Erythroblast (primary cell): ENCODE results near the gene MRM1.

Experiments
- DNase-seq, 2 experiments: peaks; one replicate each; lab custom pipeline; 2025; lab: John Stamatoyannopoulos, UW
- GATA1 ChIP-seq: IDR thresholded peaks from 2 replicates; pipeline ENCODE4 v1.6.1; 2011; ENCODE audit warnings: low read depth, mild to moderate bottlenecking, control low read depth, low read length, moderate library complexity
- POLR2A ChIP-seq: IDR thresholded peaks from 2 replicates; pipeline ENCODE4 v1.6.1; 2011; ENCODE audit warnings: mild to moderate bottlenecking, low read length

Gene MRM1

DNA sequence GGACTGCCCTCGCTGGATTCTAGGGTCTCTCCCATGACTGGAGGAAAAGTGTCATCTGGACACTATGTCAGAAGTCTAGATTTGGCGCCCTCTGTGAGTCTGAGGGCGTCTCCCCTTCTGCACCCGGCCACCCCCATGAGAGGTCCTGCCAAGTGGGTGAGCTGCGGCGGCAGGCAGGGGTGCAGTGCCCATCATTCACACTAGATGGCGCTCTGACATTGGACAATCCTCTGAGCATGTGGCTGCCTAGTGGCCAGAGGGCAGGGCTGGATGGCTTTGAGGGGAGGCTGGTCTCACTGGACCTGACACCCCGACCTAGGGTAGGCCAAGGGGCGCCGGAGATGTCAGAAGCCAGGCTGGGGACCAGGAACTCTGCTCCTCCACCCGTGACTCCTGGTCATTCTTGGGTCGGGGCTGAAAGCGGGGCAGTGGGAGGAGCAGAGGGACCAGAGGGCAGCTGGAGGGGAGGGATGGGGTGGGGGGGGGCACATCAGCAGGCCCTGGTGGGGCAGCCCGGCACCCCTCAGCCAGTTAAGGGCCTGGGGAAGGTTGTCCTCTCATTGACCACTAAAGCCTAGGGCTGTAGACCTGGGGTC is 28.0 kb downstream of the MRM1 start:
- peak; percentile 86 to 92 for DNase-seq
- TF ChIP-seq POLR2A (no peak), GATA1 (no peak)

DNA sequence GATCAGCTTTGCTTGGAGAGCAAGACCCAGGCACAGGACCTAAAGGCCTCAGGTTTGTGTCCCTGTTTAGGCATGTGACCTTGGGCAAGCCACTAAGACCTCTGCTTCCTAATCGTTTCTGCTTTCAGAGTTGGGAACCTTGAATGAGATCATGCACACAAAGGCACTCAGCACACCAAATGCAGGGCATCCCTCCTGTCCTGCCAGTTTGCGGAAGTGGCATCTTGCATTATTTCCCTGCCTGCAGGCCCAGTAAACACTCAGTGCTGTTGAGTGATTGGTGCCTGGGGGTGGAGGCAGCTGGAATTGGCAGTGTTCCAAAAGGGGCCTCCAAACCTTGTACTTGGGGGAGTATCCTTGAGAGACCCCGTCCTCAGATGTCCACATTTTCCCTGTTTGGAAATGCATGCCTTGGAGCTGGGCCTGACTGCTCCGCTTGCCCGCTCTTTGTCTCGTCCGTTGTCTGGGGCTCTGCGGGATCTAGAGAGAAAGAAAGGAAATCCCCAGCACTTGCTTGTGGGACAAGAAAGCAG is 28.7 kb downstream of the MRM1 start:
- TF ChIP-seq POLR2A = no peak
- TF ChIP-seq GATA1 = no peak
- no peak for DNase-seq

- no peak for DNase-seq
- TF ChIP-seq GATA1 (no peak), POLR2A (no peak)
Observed at GRCh38 chr17:36631022-36631421, 29.6 kb downstream of the MRM1 start.

GRCh38 chr17:36632916-36633771 is 31.8 kb downstream of the MRM1 start:
- DNase-seq = no peak

GRCh38 chr17:36640346-36640745 is 39.0 kb downstream of the MRM1 start:
- no peak for TF ChIP-seq GATA1
- TF ChIP-seq POLR2A = no peak
- no peak for DNase-seq

More at GRCh38 chr17:36632916-36633771, 31.8 kb downstream of the MRM1 start:
- TF ChIP-seq POLR2A (no peak), GATA1 (no peak)

DNA sequence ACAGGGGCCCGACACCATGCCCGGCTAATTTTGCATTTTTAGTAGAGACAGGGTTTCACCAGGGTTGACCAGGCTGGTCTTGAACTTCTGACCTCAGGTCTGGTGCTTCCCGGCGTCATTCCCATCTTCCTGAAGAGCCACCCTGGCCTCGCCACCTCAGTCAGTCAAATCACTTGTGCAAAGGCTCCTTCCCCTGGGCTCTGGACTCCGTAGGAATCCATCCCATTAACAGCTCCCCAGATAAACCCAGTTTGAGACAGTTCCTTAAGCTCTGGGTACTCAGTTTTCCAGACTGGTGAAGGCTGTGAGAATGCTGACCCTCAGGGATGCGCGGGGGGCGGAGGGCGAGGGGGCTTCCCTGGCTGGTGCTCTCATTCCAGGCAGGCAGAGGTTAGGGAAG is 39.5 kb downstream of the MRM1 start:
- TF ChIP-seq GATA1 = no peak
- TF ChIP-seq POLR2A = no peak
- no peak for DNase-seq

- DNase-seq = no peak
- no peak for TF ChIP-seq POLR2A
- TF ChIP-seq GATA1 = no peak
Observed at GRCh38 chr17:36641331-36641876, 40.0 kb downstream of the MRM1 start.

- TF ChIP-seq GATA1 (no peak), POLR2A (no peak)
- DNase-seq = no peak
Observed at GRCh38 chr17:36641877-36642845, 40.8 kb downstream of the MRM1 start.

GRCh38 chr17:36643086-36643685 is 41.8 kb downstream of the MRM1 start:
- TF ChIP-seq POLR2A = no peak
- TF ChIP-seq GATA1 = no peak
- DNase-seq = no peak

- TF ChIP-seq GATA1 = no peak
- TF ChIP-seq POLR2A = no peak
Observed at GRCh38 chr17:36645422-36645821, 44.0 kb downstream of the MRM1 start.

GRCh38 chr17:36647636-36648035 is 46.3 kb downstream of the MRM1 start:
- no peak for DNase-seq
- TF ChIP-seq GATA1 (no peak), POLR2A (no peak)

More at GRCh38 chr17:36645422-36645821, 44.0 kb downstream of the MRM1 start:
- DNase-seq = no peak

DNA sequence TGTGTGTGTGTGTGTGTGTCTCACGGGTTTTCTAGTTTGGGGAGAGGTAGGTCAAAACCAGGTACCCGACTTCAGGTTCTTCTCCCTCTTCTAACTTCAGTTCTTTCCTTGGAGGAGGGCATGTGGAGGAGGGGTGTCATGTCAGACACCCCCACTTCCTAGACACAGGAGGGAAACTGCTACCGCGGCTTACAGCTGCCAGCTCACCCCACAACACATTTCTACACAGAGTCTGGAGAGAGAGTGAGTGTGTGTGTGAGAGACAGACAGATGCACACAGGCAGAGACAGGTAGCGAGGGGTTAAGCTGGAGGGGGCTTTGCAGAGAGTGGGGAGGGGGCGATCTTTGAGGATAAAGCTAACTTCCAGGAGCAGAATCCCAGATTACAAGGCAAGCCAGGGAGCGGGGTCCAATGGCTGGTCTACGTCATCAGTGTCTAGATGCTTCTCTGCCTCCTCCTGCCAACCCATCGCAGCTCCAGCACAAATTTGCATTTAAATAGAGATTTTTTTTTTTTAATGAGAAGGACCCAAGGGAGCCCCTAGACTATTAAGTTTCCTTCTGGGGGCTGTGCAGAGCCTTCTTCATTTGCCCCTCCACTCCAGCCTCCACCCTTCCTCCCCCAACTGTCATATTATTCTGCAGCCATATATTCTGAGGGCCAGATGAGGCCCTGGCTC is 48.9 kb downstream of the MRM1 start:
- TF ChIP-seq GATA1 (no peak), POLR2A (no peak)
- no peak for DNase-seq
